Right lobe of liver (tissue), 4 donors: ENCODE measurements around the gene C5AR2.

Experiments used
- CTCF ChIP-seq, 4 donors: fragments of 200-600 bp in 3 of 4; fragments of 450-650 bp in 1 of 4; IDR thresholded peaks; one replicate each; pipeline versions ENCODE4 v1.5.1 to v1.8.0; 2016 to 2022; ENCODE audit warnings: antibody characterized with exemption in 4 of 4, mild to moderate bottlenecking in 2 of 4
- POLR2A ChIP-seq: fragments of 450-650 bp; IDR thresholded peaks from one replicate; pipeline ENCODE4 v1.6.1; 2017; ENCODE audit warnings: antibody characterized with exemption, mild to moderate bottlenecking
- donor health status: DM: no; HTN: no; CAD: no.
- donor health status: DM: no; HTN: no; CAD: no.
- donor health status: DM: no; HTN: yes; CAD: no.

DNA sequence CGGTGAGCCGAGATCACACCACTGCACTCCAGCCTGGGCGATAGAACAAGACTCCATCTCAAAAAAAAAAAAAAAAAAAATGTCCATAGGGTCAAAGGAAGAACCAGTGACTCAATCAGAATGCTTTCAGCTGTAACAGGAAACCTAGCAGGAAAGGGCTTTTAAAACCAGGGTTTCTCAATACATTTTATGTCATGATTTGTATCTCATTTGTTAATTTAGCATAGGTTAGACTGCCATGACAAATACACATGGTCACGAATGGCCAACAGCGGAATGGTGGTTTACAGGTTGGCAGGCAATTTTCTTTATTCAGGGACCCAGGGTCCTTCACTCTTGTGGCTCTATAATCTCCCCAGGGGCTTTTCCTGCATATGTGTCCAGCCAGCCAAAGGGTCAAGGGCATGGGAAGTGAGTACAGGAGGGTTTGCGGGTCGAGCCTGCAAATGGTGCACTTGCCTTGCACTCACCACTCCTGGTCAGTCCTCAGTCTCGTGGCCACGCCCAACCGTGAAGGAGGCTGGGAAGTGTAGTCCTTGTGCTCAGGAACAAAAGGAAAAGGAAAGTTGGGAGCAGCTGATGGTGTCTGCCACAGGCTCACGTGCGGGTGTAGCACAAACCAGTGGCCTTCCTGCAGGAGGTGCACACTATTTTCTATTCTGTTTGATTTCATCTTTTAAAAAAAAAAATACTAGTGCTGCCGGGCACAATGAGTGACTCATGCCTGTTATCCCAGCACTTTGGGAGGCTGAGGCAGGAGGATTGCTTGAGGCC lies 32.0 kb downstream of the C5AR2 start:
- TF ChIP-seq CTCF (IDR thresholded peaks at IDR 0.05): no peak
- TF ChIP-seq POLR2A: no peak
